GM12878 (cell line): ENCODE measurements around the gene KIAA1671. TPM values are rescaled to one million over a fixed set of nuclear protein-coding genes. Genes with fewer than 3 reads are reported as not detected.

ENCODE experiments used
- ATAC-seq: fragments of 200-7000 bp; cut with Tn5 transposase; 3 replicates; pipeline ENCODE4 v1.9.1; 2020; ENCODE audit warnings: mild to moderate bottlenecking, moderate library complexity
- BruUV-seq: library from RNA; stranded (reverse); fragments of 400-500 nt; replicated peaks from 2 replicates; lab custom pipeline; 2021; lab: Mats Ljungman, UMichigan
- CTCF ChIA-PET: fragments of 300-600 bp; sonication (Branson Sonifier 250); formaldehyde crosslinking; extraction: SDS; loops from one replicate; lab custom pipeline; 2021; ENCODE audit warnings: inconsistent platforms; lab: Yijun Ruan, JAX
- POLR2A ChIA-PET: fragments of 350-600 bp; formaldehyde crosslinking; extraction: SDS; loops from one replicate; lab custom pipeline; 2021; ENCODE audit warnings: inconsistent platforms; lab: Charles Lee
- RAD21 ChIA-PET: fragments of 300-600 bp; sonication (Branson Sonifier 250); formaldehyde crosslinking; loops from one replicate; lab custom pipeline; 2023; ENCODE audit warnings: antibody characterized with exemption; ENCODE audit not compliant: unreplicated experiment; lab: Charles Lee
- SMC1A ChIA-PET: fragments of 300-600 bp; sonication (Branson Sonifier 250); formaldehyde crosslinking; loops from one replicate; lab custom pipeline; 2023; ENCODE audit not compliant: unreplicated experiment, uncharacterized antibody; lab: Charles Lee
- DNase-seq: peaks from one replicate; pipeline ENCODE4 v3.0.0-alpha.2; 2011; ENCODE audit warnings: low read depth, low spot score
- FAIRE-seq: peaks from 3 replicates; lab custom pipeline; 2011; peaks lifted over from hg19 to GRCh38; lab: Jason Lieb, UNC
- H2AFZ ChIP-seq: 2 replicates; pipeline ENCODE4 v1.6.0; 2011; ENCODE audit warnings: low read depth, low read length, control low read depth; ENCODE audit not compliant: control insufficient read depth
- H3K27ac ChIP-seq: 2 replicates; pipeline ENCODE4 v1.5.1; 2011; ENCODE audit warnings: control low read depth; ENCODE audit not compliant: control insufficient read depth, insufficient read depth
- H3K27me3 ChIP-seq, 2 experiments: replicated peaks in 1 of 2; 2 replicates each; pipeline versions ENCODE4 v1.6.0 to v1.6.1; 2011; ENCODE audit warnings: low read length in 1 of 2; ENCODE audit not compliant: control insufficient read depth in 2 of 2, insufficient read depth in 2 of 2
- H3K36me3 ChIP-seq, 2 experiments: 2 replicates each; pipeline ENCODE4 v1.5.1; 2011; ENCODE audit warnings: low read length in 1 of 2; ENCODE audit not compliant: control insufficient read depth in 2 of 2, insufficient read depth in 2 of 2
- H3K4me1 ChIP-seq: 2 replicates; pipeline ENCODE4 v1.6.1; 2011; ENCODE audit warnings: mild to moderate bottlenecking, low read length, moderate library complexity, mixed read lengths; ENCODE audit not compliant: control insufficient read depth, insufficient read depth
- H3K4me2 ChIP-seq: 2 replicates; pipeline ENCODE4 v1.6.0; 2011; ENCODE audit warnings: control low read depth; ENCODE audit not compliant: control insufficient read depth, insufficient read depth
- H3K4me3 ChIP-seq: fragments of 200-600 bp; sonication (generic); 2 replicates; pipeline ENCODE4 v1.5.1; 2016
- H3K79me2 ChIP-seq: 2 replicates; pipeline ENCODE4 v1.6.0; 2011; ENCODE audit warnings: low read length; ENCODE audit not compliant: control insufficient read depth, insufficient read depth
- H3K9ac ChIP-seq: 2 replicates; pipeline ENCODE4 v1.8.0; 2011; ENCODE audit warnings: low read length, control low read depth, mixed read lengths; ENCODE audit not compliant: control insufficient read depth, insufficient read depth
- H3K9me3 ChIP-seq: replicated peaks from 3 replicates; pipeline ENCODE4 v1.5.1; 2011; ENCODE audit warnings: mild to moderate bottlenecking, low read length; ENCODE audit not compliant: control insufficient read depth, insufficient read depth
- H4K20me1 ChIP-seq: 2 replicates; pipeline ENCODE4 v1.6.0; 2011; ENCODE audit not compliant: control insufficient read depth, insufficient read depth
- CREM ChIP-seq: IDR thresholded peaks from 2 replicates; pipeline ENCODE4 v1.6.1; 2014; ENCODE audit warnings: antibody characterized with exemption, low read depth
- EGR1 ChIP-seq, 2 experiments: IDR thresholded peaks; 1 replicate in 1 of 2; 2 replicates in 1 of 2; pipeline ENCODE4 v1.6.1; 2011 to 2012; ENCODE audit warnings: low read depth in 2 of 2, low read length in 2 of 2, borderline replicate concordance in 1 of 2, mild to moderate bottlenecking in 1 of 2, moderate library complexity in 1 of 2
- NFIC ChIP-seq: IDR thresholded peaks from 2 replicates; pipeline ENCODE4 v1.6.1; 2012; ENCODE audit warnings: low read depth, mild to moderate bottlenecking, inconsistent platforms, low read length, moderate library complexity
- PAX5 ChIP-seq: IDR thresholded peaks from 2 replicates; pipeline ENCODE4 v1.6.1; 2011; ENCODE audit warnings: low read depth, low read length, borderline replicate concordance
- POLR2AphosphoS5 ChIP-seq: IDR thresholded peaks from 2 replicates; pipeline ENCODE4 v1.6.1; 2011; ENCODE audit warnings: mild to moderate bottlenecking, low read length, inconsistent platforms
- SMC3 ChIP-seq: IDR thresholded peaks from 2 replicates; pipeline ENCODE4 v1.6.1; 2011; ENCODE audit warnings: low read length, improper control_type of control experiment, borderline replicate concordance
- SRF ChIP-seq, 2 experiments: IDR thresholded peaks; 2 replicates each; pipeline ENCODE4 v1.6.1; 2011; ENCODE audit warnings: low read depth in 2 of 2, low read length in 2 of 2, mild to moderate bottlenecking in 1 of 2, moderate library complexity in 1 of 2
- TCF12 ChIP-seq: IDR thresholded peaks from 2 replicates; pipeline ENCODE4 v1.6.1; 2011; ENCODE audit warnings: low read depth, mild to moderate bottlenecking, low read length
- WRNIP1 ChIP-seq: IDR thresholded peaks from 2 replicates; pipeline ENCODE4 v1.6.1; 2011; ENCODE audit warnings: low read depth, low read length, improper control_type of control experiment, borderline replicate concordance
- ZNF622 ChIP-seq: fragments of 450-650 bp; IDR thresholded peaks from 2 replicates; pipeline ENCODE4 v1.6.1; 2017; ENCODE audit warnings: mild to moderate bottlenecking, inconsistent platforms
- WGBS: methylation state at CpG from one replicate; pipeline ENCODE4 v1.1.6; 2016; ENCODE audit warnings: low lambda C conversion rate; ENCODE audit not compliant: insufficient replicate concordance, insufficient coverage; ENCODE audit errors: missing lambda C conversion rate; 5-methylcytosine and 5-hydroxymethylcytosine counted together
- in situ Hi-C: fragments of 300-500 bp; cut with MboI; formaldehyde crosslinking; loops from 9 replicates; pipeline ENCODE4 v1.14.3; 2018; ENCODE audit warnings: mixed read lengths
- intact Hi-C: fragments of 100-400 bp; cut with micrococcal nuclease; formaldehyde crosslinking; loops from one replicate; pipeline ENCODE4 v1.14.2; 2022; ENCODE audit not compliant: unreplicated experiment
- polyA plus RNA-seq, 11 experiments: library from polyadenylated mRNA; depleted of rRNA in 4 of 11; unstranded in 6 of 11; stranded (reverse) in 5 of 11; fragments of >200 nt; fragmentation: Nextera tagmentation in 4 of 11; fragmentation: Illumina TruSeq in 1 of 11; extraction: Ambion mirVana in 4 of 11; extraction: Trizol in 1 of 11; gene quantifications; 1 replicate in 1 of 11; 2 replicates in 10 of 11; pipeline versions ENCODE4 v1.2.1 to v1.2.3, GENCODE V29; 2011 to 2016; ENCODE audit warnings: inconsistent platforms in 2 of 11, missing spikeins in 2 of 11, low read depth in 1 of 11
- total RNA-seq, 4 experiments: library from RNA; depleted of rRNA in 3 of 4; stranded (reverse); fragments of >200 nt in 3 of 4; fragmentation: Illumina TruSeq in 1 of 4; extraction: Trizol in 1 of 4; gene quantifications; 2 replicates each; pipeline versions ENCODE4 v1.2.1 to v1.2.3, GENCODE V29; 2013 to 2021
- TF ChIP-seq, protein P1 (sequence below): fragments of 450-650 bp; IDR thresholded peaks from 2 replicates; pipeline ENCODE4 v1.6.1; 2017; ENCODE audit warnings: low read depth, mild to moderate bottlenecking, moderate library complexity
- TF ChIP-seq, protein P2 (sequence below): fragments of 450-650 bp; IDR thresholded peaks from 2 replicates; pipeline ENCODE4 v1.6.1; 2017; ENCODE audit warnings: mild to moderate bottlenecking

Gene KIAA1671
- total and polyA plus RNA-seq, 10 of the 15 experiments (the other 5 are each of a cell fraction or from before 2014, with no cell fraction given) = 0.05 to 2.7 (median 0.33) TPM

DNA sequence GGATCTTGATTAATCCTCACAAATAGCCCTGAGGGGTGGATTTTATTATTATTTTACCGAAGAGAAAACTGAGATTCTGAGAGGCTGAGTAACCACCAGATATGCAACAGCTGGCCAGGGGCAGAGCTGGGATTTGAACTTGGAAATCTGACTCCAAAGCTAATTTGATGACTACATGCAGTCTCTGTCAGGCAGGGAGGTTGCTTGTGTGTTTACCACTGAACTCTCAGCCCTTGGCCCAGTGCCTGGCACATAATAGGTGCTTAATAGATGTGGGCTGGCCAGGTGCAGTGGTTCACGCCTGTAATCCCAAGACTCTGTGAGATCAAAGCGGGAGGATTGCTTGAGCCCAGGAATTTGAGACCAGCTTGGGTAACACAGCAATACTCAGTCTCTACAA, 125.4 kb downstream of the KIAA1671 start:
- Histone ChIP-seq H2AFZ (no peak overlapping the region), H3K27ac (no peak overlapping the region), H3K4me2 (no peak overlapping the region), H3K36me3 (no peaks in the 10 kb centered on the region), H3K9ac (no peak overlapping the region), H3K4me3 (no peak overlapping the region), H4K20me1 (no peaks in the 10 kb centered on the region), H3K79me2 (no peaks in the 10 kb centered on the region), H3K4me1 (peaks cover 30% of the 10 kb centered on the region), H3K27me3 (no peaks in the 10 kb centered on the region), H3K9me3 (no peaks in the 10 kb centered on the region)
- WGBS = 49% methylated on average over 3 of the region's 3 CpGs
- in situ Hi-C loops = no loop called here
- BruUV-seq = no TSS peak
- no peak for TF ChIP-seq CREM
- no peak for TF ChIP-seq TCF12
- TF ChIP-seq EGR1 (IDR thresholded peaks at IDR 0.05; ENCODE audit: borderline replicate concordance in 1 of 2, low read depth in 2 of 2, low read length in 2 of 2) = no peak
- TF ChIP-seq POLR2AphosphoS5 = no peak
- no peak for TF ChIP-seq ZNF622
- TF ChIP-seq, protein P1, sequence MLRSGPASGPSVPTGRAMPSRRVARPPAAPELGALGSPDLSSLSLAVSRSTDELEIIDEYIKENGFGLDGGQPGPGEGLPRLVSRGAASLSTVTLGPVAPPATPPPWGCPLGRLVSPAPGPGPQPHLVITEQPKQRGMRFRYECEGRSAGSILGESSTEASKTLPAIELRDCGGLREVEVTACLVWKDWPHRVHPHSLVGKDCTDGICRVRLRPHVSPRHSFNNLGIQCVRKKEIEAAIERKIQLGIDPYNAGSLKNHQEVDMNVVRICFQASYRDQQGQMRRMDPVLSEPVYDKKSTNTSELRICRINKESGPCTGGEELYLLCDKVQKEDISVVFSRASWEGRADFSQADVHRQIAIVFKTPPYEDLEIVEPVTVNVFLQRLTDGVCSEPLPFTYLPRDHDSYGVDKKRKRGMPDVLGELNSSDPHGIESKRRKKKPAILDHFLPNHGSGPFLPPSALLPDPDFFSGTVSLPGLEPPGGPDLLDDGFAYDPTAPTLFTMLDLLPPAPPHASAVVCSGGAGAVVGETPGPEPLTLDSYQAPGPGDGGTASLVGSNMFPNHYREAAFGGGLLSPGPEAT = no peak
- TF ChIP-seq SMC3 = no peak
- TF ChIP-seq SRF (IDR thresholded peaks at IDR 0.05; ENCODE audit: low read depth in 2 of 2, low read length in 2 of 2) = no peak
- TF ChIP-seq, protein P2, sequence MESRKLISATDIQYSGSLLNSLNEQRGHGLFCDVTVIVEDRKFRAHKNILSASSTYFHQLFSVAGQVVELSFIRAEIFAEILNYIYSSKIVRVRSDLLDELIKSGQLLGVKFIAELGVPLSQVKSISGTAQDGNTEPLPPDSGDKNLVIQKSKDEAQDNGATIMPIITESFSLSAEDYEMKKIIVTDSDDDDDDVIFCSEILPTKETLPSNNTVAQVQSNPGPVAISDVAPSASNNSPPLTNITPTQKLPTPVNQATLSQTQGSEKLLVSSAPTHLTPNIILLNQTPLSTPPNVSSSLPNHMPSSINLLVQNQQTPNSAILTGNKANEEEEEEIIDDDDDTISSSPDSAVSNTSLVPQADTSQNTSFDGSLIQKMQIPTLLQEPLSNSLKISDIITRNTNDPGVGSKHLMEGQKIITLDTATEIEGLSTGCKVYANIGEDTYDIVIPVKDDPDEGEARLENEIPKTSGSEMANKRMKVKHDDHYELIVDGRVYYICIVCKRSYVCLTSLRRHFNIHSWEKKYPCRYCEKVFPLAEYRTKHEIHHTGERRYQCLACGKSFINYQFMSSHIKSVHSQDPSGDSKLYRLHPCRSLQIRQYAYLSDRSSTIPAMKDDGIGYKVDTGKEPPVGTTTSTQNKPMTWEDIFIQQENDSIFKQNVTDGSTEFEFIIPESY = no peak
- TF ChIP-seq NFIC = no peak
- TF ChIP-seq PAX5 = no peak
- no peak for TF ChIP-seq WRNIP1
- DNase-seq = no peak
- FAIRE-seq = no peak
- ATAC-seq = no peak
- POLR2A ChIA-PET = interaction anchor here (0.6 to 1.9 kb wide), 4 partner anchors 8 to 54 kb away, joined by 3 to 5 read pairs (median 3); no protein-coding TSS in a partner anchor
- intact Hi-C loops = no loop called here
- SMC1A ChIA-PET = interaction anchor here (1.5 to 3.1 kb wide), 7 partner anchors 8 to 124 kb away, joined by 4 to 17 read pairs (median 7); no protein-coding TSS in a partner anchor
- RAD21 ChIA-PET = interaction anchor here (1.7 to 2.7 kb wide), 3 partner anchors 8 to 19 kb away, joined by 4 to 16 read pairs (median 7); no protein-coding TSS in a partner anchor
- CTCF ChIA-PET = interaction anchor here (0.6 to 9.4 kb wide), 12 partner anchors 10 to 255 kb away, joined by 3 to 160 read pairs (median 4); no protein-coding TSS in a partner anchor
